Measurements from ENCODE around the gene PHF5A.

The PHF5A gene

DNA sequence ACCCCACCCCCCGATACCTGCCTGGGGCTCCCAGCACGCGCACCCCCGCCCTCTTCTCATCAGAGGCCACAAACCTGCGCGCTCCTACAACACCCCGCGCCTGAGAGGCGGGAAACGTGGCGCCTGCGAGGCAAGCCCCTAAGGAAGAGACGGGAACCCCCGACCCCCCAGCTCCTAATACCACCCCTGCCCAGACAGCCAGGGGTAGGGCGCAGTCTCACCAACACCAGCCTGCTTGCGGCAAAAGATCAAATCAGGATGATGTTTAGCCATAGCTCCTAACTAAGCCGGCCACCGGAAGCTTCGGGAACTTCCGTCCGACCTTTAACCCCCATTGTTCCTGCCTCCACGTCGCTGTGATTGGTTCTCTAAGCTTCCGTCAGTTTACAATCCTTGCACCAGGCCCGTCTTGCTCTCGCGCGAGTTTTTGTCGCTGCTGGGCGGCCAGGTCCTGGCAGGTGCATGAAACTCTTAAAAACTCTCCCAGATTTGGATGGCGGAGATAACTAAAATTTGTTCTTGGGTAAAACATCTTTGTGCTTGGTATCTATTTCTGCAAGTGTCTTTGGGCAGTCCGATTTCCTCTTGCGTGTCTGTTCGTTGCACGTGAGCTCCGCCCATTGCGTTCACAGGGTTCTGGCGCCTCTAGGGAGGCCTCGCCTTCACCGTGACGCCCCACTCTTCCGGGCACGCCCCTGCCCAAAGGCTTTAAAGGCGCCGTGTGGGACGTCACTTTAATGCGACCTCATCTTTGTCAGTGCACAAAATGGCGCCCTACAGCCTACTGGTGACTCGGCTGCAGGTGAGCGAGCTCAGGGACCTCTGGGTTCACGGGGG lies at the start of gene PHF5A, which contains the start of gene ACO2:
Gene PHF5A, minus strand, starts transcription at position 312 of the 837 bp plus-strand sequence. Its CDS starts 39 bp downstream, at position 273.
Gene ACO2, plus strand, starts transcription at position 737 of the 837 bp plus-strand sequence. Its CDS starts 30 bp downstream, at position 767.
- DNase-seq (ENCODE audit: low read depth) = peak; percentile 94
- TF ChIP-seq, protein P1, sequence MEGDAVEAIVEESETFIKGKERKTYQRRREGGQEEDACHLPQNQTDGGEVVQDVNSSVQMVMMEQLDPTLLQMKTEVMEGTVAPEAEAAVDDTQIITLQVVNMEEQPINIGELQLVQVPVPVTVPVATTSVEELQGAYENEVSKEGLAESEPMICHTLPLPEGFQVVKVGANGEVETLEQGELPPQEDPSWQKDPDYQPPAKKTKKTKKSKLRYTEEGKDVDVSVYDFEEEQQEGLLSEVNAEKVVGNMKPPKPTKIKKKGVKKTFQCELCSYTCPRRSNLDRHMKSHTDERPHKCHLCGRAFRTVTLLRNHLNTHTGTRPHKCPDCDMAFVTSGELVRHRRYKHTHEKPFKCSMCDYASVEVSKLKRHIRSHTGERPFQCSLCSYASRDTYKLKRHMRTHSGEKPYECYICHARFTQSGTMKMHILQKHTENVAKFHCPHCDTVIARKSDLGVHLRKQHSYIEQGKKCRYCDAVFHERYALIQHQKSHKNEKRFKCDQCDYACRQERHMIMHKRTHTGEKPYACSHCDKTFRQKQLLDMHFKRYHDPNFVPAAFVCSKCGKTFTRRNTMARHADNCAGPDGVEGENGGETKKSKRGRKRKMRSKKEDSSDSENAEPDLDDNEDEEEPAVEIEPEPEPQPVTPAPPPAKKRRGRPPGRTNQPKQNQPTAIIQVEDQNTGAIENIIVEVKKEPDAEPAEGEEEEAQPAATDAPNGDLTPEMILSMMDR (IDR thresholded peaks at IDR 0.05; ENCODE audit: low read depth, low read length, missing control alignments) = no peak
- peak within 1 kb of the TSS; percentile 91 for H3K4me3 ChIP-seq (ENCODE audit: low read depth, low read length)

DNA sequence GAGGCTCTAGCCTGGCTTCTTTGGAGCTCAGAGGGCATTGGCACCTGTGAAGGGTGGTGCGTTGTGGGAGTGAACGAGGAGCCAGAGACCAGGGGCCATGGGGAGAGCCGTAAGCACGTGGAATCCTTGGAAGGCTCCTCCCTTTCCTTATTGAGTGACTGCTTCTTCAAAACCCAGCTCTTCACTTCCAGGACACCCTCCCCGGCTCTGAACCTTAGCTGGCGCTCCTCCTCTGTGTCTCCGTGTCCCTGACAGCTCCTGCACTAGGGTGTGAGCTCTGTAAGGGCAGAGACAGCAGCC lies 49.5 kb upstream of the PHF5A start:
- no peak for DNase-seq (ENCODE audit: low read depth)
- TF ChIP-seq, protein P1 (IDR thresholded peaks at IDR 0.05; ENCODE audit: low read depth, low read length, missing control alignments) = no peak
- H3K4me3 ChIP-seq (ENCODE audit: low read depth, low read length) = no peak overlapping the region

DNA sequence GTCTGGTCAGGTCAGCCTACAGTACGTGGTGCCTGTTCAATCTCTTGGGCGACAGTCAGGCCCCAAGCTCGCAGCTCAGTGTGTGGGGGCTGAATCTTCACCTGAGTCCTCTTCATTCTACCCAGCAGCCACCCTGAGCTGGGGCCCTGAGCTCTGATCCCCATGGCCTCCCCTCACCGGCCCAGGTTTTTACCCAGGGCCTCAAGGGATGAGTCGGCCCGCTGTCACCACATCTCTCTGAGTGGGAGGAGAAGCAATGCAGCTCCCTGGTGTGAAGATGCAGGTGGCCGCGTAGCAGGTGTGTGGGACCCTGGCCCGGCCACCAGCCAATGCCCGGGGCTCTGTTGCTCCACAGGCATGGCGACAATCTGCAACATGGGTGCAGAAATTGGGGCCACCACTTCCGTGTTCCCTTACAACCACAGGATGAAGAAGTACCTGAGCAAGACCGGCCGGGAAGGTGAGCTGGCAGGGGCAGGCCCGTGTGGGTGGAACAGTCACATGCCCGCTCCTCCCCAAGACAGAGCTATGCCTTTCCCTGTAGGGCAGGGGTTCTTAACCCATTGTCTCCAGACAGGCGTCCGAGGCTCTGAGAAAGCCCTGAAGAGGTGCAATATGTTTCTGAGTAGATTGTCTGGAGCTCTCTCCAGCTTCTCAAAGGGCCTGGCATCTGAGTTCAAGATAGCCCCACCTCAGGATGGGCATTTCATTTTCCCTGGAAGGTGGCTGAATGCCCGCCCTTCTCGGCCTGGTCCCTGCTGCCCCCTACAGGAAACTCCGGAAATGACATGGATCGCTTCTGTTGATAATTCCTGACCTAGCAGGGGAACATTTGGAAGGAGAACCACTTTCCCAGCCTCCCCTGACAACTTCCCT lies 48.9 kb upstream of the PHF5A start:
- no peak for DNase-seq (ENCODE audit: low read depth)
- TF ChIP-seq, protein P1 (IDR thresholded peaks at IDR 0.05; ENCODE audit: low read depth, low read length, missing control alignments) = peak; percentile 84

DNA sequence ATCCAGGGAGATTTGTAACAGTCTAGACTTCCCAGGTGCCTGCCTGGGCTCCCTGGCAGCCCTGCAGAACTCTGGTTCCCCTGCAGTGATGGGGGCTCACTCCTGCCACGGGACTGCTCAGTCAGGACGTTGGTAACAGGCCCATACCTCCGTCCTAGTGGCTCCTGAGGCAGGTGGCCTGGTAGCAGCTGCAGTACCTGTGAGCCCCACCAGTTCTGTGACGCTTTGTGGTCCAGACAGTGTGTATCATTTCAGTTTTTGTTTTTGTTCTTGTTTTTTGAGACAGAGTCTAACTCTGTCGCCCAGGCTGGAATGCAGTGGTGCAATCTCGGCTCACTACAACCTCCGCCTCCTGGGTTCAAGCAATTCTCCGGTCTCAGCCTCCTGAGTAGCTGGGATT lies 48.0 kb upstream of the PHF5A start:
- TF ChIP-seq, protein P1 (IDR thresholded peaks at IDR 0.05; ENCODE audit: low read depth, low read length, missing control alignments) = peak; percentile 21
- DNase-seq (ENCODE audit: low read depth) = no peak
- H3K4me3 ChIP-seq (ENCODE audit: low read depth, low read length) = no peak overlapping the region

More for the DNA sequence above, 48.9 kb upstream of the PHF5A start:
- no peak overlapping the region for H3K4me3 ChIP-seq (ENCODE audit: low read depth, low read length)

- no peak for DNase-seq (ENCODE audit: low read depth)
- H3K4me3 ChIP-seq (ENCODE audit: low read depth, low read length) = no peak overlapping the region
- TF ChIP-seq, protein P1 (IDR thresholded peaks at IDR 0.05; ENCODE audit: low read depth, low read length, missing control alignments) = no peak
Measured at GRCh38 chr22:41513391-41513790, 44.9 kb upstream of the PHF5A start.

- no peak overlapping the region for H3K4me3 ChIP-seq (ENCODE audit: low read depth, low read length)
- DNase-seq (ENCODE audit: low read depth) = no peak
- TF ChIP-seq, protein P1 (IDR thresholded peaks at IDR 0.05; ENCODE audit: low read depth, low read length, missing control alignments) = no peak
Measured at GRCh38 chr22:41512421-41513194, 44.1 kb upstream of the PHF5A start.

All from GM12864 (cell line).